Natural killer cell (primary cell): Measurements from ENCODE around the gene SUDS3. TPM values are rescaled to one million over a fixed set of nuclear protein-coding genes. Genes with fewer than 3 reads are reported as not detected.

Experiments
- ATAC-seq, 3 donors: fragments of 150-1000 bp in 2 of 3; fragments of 200-7000 bp in 1 of 3; cut with Tn5 transposase; 1 replicate in 1 of 3; 2 replicates in 2 of 3; pipeline ENCODE4 v1.10.0; 2021; ENCODE audit warnings: mild to moderate bottlenecking in 2 of 3, moderate library complexity in 2 of 3
- DNase-seq, 2 donors: peaks; one replicate each; pipeline versions ENCODE4 v3.0.0 to v3.0.0-alpha.2; 2013 to 2021; ENCODE audit warnings: mixed read lengths in 1 of 2
- H3K27ac ChIP-seq: one replicate; pipeline ENCODE4 v1.5.1; 2013; ENCODE audit warnings: mild to moderate bottlenecking, low read length
- H3K27me3 ChIP-seq: one replicate; pipeline ENCODE4 v1.6.1; 2013; ENCODE audit warnings: low read length; ENCODE audit not compliant: control insufficient read depth, insufficient read depth
- H3K36me3 ChIP-seq: one replicate; pipeline ENCODE4 v1.6.1; 2013; ENCODE audit warnings: low read length; ENCODE audit not compliant: control insufficient read depth, insufficient read depth
- H3K4me1 ChIP-seq: one replicate; pipeline ENCODE4 v1.6.1; 2013; ENCODE audit warnings: low read length; ENCODE audit not compliant: control insufficient read depth, insufficient read depth
- H3K4me3 ChIP-seq: one replicate; pipeline ENCODE4 v1.5.1; 2013; ENCODE audit warnings: low read length
- H3K9me3 ChIP-seq: one replicate; pipeline ENCODE4 v1.6.1; 2013; ENCODE audit warnings: low read length; ENCODE audit not compliant: control insufficient read depth, insufficient read depth
- H3K27ac Mint-ChIP-seq, 2 donors: one replicate each; pipeline ENCODE4 v1.8.0; 2022; ENCODE audit warnings: mild to moderate bottlenecking in 2 of 2, mixed read lengths in 2 of 2, moderate library complexity in 1 of 2
- H3K27me3 Mint-ChIP-seq, 2 donors: one replicate each; pipeline ENCODE4 v1.8.0; 2022; ENCODE audit warnings: low read depth in 2 of 2, mixed read lengths in 2 of 2
- H3K36me3 Mint-ChIP-seq: one replicate; pipeline ENCODE4 v1.8.0; 2022; ENCODE audit warnings: mixed read lengths
- H3K4me1 Mint-ChIP-seq, 2 donors: one replicate each; pipeline ENCODE4 v1.8.0; 2022; ENCODE audit warnings: mixed read lengths in 2 of 2
- H3K4me3 Mint-ChIP-seq: one replicate; pipeline ENCODE4 v1.8.0; 2022; ENCODE audit warnings: mild to moderate bottlenecking, moderate library complexity, mixed read lengths
- H3K9me3 Mint-ChIP-seq, 2 donors: one replicate each; pipeline ENCODE4 v1.8.0; 2022; ENCODE audit warnings: mixed read lengths in 2 of 2
- WGBS: methylation state at CpG from one replicate; pipeline ENCODE4 v1.1.7; 2013; ENCODE audit warnings: missing lambda C conversion rate; ENCODE audit not compliant: insufficient coverage; 5-methylcytosine and 5-hydroxymethylcytosine counted together
- intact Hi-C: fragments of 100-400 bp; cut with micrococcal nuclease; formaldehyde crosslinking; loops from one replicate; pipeline ENCODE4 v1.14.2; 2022
- total RNA-seq, 4 donors: library from RNA; stranded (reverse); fragments of 120-200 nt in 1 of 4; gene quantifications; one replicate each; pipeline versions ENCODE4 v1.2.3 to v1.2.4, GENCODE V29; 2013 to 2022
- TF ChIP-seq, protein P1 (sequence below): fragments of 200-600 bp; IDR thresholded peaks from one replicate; pipeline ENCODE4 v1.8.0; 2022; ENCODE audit warnings: antibody characterized with exemption

The SUDS3 gene
- total RNA-seq, 3 donors from 2014 or later (not counting 1 experiment from before 2014, with no cell fraction given): 27.5 to 40.3 (median 35.7) TPM

GRCh38 chr12:118409834-118410233, 33.5 kb downstream of the SUDS3 start:
- H3K36me3 Mint-ChIP-seq: peaks cover 31% of the 10 kb centered on the region
- H3K36me3 ChIP-seq: peaks cover 51% of the 10 kb centered on the region

GRCh38 chr12:118417942-118418341, 41.6 kb downstream of the SUDS3 start:
- no peak for ATAC-seq
- no peak for DNase-seq
- Histone ChIP-seq H3K9me3 (no peaks in the 10 kb centered on the region), H3K4me3 (no peak overlapping the region), H3K27me3 (no peaks in the 10 kb centered on the region), H3K27ac (no peak overlapping the region), H3K36me3 (peaks cover 32% of the 10 kb centered on the region), H3K4me1 (no peaks in the 10 kb centered on the region)
- H3K4me1 Mint-ChIP-seq: no peaks in the 10 kb centered on the region
- 96% methylated on average over 3 of the region's 3 CpGs for WGBS
- no peaks in the 10 kb centered on the region for H3K9me3 Mint-ChIP-seq
- H3K27ac Mint-ChIP-seq: no peak overlapping the region
- peaks cover 36% of the 10 kb centered on the region for H3K36me3 Mint-ChIP-seq
- intact Hi-C loops: no loop called here
- H3K27me3 Mint-ChIP-seq: no peaks in the 10 kb centered on the region
- no peak overlapping the region for H3K4me3 Mint-ChIP-seq
- TF ChIP-seq, protein P1, sequence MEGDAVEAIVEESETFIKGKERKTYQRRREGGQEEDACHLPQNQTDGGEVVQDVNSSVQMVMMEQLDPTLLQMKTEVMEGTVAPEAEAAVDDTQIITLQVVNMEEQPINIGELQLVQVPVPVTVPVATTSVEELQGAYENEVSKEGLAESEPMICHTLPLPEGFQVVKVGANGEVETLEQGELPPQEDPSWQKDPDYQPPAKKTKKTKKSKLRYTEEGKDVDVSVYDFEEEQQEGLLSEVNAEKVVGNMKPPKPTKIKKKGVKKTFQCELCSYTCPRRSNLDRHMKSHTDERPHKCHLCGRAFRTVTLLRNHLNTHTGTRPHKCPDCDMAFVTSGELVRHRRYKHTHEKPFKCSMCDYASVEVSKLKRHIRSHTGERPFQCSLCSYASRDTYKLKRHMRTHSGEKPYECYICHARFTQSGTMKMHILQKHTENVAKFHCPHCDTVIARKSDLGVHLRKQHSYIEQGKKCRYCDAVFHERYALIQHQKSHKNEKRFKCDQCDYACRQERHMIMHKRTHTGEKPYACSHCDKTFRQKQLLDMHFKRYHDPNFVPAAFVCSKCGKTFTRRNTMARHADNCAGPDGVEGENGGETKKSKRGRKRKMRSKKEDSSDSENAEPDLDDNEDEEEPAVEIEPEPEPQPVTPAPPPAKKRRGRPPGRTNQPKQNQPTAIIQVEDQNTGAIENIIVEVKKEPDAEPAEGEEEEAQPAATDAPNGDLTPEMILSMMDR: no peak

More at GRCh38 chr12:118409834-118410233, 33.5 kb downstream of the SUDS3 start:
- Histone ChIP-seq H3K9me3 (peaks cover 2% of the 10 kb centered on the region), H3K27me3 (no peaks in the 10 kb centered on the region), H3K4me1 (no peaks in the 10 kb centered on the region), H3K27ac (no peak overlapping the region), H3K4me3 (no peak overlapping the region)
- TF ChIP-seq, protein P1: no peak
- ATAC-seq: no peak
- no peaks in the 10 kb centered on the region for H3K9me3 Mint-ChIP-seq
- H3K27ac Mint-ChIP-seq: no peak overlapping the region
- intact Hi-C loops: loop anchor here (5.0 to 10.0 kb wide), 3 partner anchors 627 to 1255 kb away; partner anchors contain the start of gene PRKAB1
- no peaks in the 10 kb centered on the region for H3K4me1 Mint-ChIP-seq
- WGBS: 96% methylated on average over 2 of the region's 2 CpGs
- DNase-seq: no peak
- H3K27me3 Mint-ChIP-seq: no peaks in the 10 kb centered on the region
- H3K4me3 Mint-ChIP-seq: no peak overlapping the region

DNA sequence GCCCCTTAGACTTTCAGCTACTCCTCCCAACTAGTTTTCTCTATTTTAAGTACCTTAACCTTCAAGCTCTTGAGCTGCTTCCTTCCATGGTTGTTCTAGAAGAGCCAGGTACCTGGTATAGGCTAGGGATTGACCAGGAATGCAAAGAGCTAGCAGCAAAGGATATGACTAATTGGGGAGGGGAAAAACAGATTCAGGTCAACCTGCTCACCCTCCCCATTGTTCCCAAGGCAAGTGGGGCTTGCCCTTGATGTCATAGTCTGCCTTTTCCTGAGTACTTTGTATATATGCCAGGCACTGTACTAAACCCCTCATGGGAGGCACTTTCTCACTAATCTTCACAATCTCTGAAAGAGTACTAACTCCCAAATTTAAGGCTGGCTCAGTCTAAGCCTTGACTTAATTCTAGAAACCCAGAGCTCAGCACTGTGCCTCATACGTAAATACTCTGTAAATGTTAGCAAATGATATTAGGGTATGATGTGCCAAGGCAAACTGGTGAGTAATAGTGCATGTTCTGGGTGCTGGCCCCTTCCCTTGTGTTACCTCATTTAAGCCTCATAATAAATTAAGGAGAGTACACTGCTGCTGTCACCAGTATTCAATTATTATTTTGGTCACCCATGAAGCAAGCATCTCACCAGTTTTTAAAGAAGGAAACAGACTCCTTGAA, 42.2 kb downstream of the SUDS3 start:
- Mint-ChIP-seq H3K36me3 (peaks cover 30% of the 10 kb centered on the region), H3K4me1 (no peaks in the 10 kb centered on the region), H3K9me3 (no peaks in the 10 kb centered on the region), H3K27me3 (no peaks in the 10 kb centered on the region), H3K27ac (no peak overlapping the region), H3K4me3 (no peak overlapping the region)
- Histone ChIP-seq H3K36me3 (peaks cover 26% of the 10 kb centered on the region), H3K27me3 (no peaks in the 10 kb centered on the region), H3K4me3 (no peak overlapping the region), H3K27ac (no peak overlapping the region), H3K9me3 (no peaks in the 10 kb centered on the region), H3K4me1 (no peaks in the 10 kb centered on the region)
- intact Hi-C loops: no loop called here
- TF ChIP-seq, protein P1: no peak
- ATAC-seq (no peak), DNase-seq (no peak)
- 100% methylated on average over 1 of the region's 1 CpG for WGBS

DNA sequence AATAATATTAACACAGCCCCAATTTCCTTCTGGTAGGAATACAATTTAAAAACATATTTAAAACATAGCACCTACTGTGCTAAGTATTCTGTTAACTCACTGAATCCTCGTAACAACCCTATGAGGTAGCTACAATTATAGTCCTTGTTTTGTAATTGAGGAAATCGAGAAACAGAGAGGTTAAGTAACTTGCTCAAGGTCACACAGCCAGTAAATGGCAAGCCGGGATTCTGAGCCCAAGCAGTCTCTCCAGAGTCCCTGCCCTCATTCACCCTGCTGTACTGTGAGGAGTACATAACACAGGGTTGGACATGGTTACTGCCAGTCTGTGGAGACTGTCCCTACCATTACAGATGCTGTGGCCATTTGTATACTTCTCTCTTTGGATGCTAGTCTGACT, 44.3 kb downstream of the SUDS3 start:
- H3K36me3 Mint-ChIP-seq: peaks cover 11% of the 10 kb centered on the region
- ATAC-seq (no peak), DNase-seq (no peak)
- no peak overlapping the region for H3K27ac Mint-ChIP-seq
- H3K4me3 Mint-ChIP-seq: no peak overlapping the region
- H3K4me1 Mint-ChIP-seq: no peaks in the 10 kb centered on the region
- H3K4me1 ChIP-seq: no peaks in the 10 kb centered on the region
- intact Hi-C loops: no loop called here
- H3K27ac ChIP-seq: no peak overlapping the region
- H3K27me3 ChIP-seq: no peaks in the 10 kb centered on the region
- peaks cover 10% of the 10 kb centered on the region for H3K36me3 ChIP-seq
- TF ChIP-seq, protein P1: no peak
- no peaks in the 10 kb centered on the region for H3K9me3 ChIP-seq
- no peaks in the 10 kb centered on the region for H3K9me3 Mint-ChIP-seq
- WGBS: 93% methylated on average over 3 of the region's 3 CpGs
- H3K4me3 ChIP-seq: no peak overlapping the region
- no peaks in the 10 kb centered on the region for H3K27me3 Mint-ChIP-seq
